SK-N-SH treated with all-trans-retinoic acid at 6 μM for 48 hours (cell line): ENCODE data around the gene NBAS.

Source experiments
- BACH2 ChIP-seq: fragments of 250-450 bp; sonication (Bioruptor Pico); IDR thresholded peaks from 2 replicates; pipeline ENCODE4 v1.9.0; 2021; ENCODE audit warnings: mild to moderate bottlenecking, borderline replicate concordance
- CREB5 ChIP-seq: fragments of 250-450 bp; sonication (Bioruptor Pico); IDR thresholded peaks from 2 replicates; pipeline ENCODE4 v1.5.1; 2020; ENCODE audit warnings: low read depth, mild to moderate bottlenecking, moderate library complexity
- CSDC2 ChIP-seq: fragments of 250-450 bp; sonication (Bioruptor Pico); IDR thresholded peaks from 2 replicates; pipeline ENCODE4 v1.5.0; 2020; ENCODE audit warnings: mild to moderate bottlenecking, moderate library complexity
- CSRNP3 ChIP-seq: fragments of 250-450 bp; sonication (Bioruptor Pico); IDR thresholded peaks from 2 replicates; pipeline ENCODE4 v1.5.1; 2021; ENCODE audit warnings: mild to moderate bottlenecking, moderate library complexity
- TSHZ2 ChIP-seq: fragments of 250-450 bp; sonication (Bioruptor Pico); IDR thresholded peaks from 2 replicates; pipeline ENCODE4 v1.5.0; 2020; ENCODE audit warnings: mild to moderate bottlenecking, moderate library complexity
- ZNF8 ChIP-seq: fragments of 450-650 bp; formaldehyde crosslinking; IDR thresholded peaks from 2 replicates; pipeline ENCODE4 v1.5.0; 2020; ENCODE audit warnings: mild to moderate bottlenecking, moderate library complexity

DNA sequence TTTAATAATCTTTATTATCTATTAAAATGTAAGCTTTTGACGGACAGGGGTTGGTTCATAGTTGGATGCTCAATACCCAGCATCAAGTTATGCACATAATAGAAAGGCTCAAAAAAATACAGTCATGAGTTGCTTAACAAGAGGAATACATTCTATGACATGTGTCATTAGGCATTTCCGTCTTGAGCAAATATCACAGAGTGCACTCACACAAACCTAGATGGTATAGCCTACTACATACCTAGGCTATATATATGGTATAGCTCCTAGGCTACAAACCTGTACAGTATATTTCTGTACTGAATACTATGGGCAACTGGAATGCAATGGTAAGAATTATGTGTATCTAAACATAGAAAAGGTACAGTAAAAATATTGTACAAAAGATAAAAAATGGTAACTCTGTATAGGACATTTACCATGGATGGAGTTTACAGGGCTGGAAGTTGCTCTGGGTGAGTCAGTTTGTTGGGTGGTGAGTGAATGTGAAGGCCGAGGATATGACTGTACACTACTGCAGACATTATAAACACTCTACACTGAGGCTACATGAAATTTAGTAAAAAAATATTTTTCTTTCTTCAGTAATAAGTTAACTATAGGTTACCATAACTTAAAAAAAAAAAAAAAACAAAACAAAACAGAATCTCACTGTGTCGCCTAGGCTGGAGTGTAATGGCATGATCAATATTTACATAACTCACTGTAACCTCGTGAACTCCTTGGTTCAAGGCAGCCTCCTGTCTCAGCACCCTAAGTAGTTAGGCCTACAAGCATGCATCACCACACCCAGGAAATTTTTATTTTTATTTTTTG is 201.2 kb downstream of the NBAS start:
- no peak for TF ChIP-seq CSRNP3 (CRISPR knock-in tag)
- TF ChIP-seq BACH2 (CRISPR knock-in tag), result no peak
- no peak for TF ChIP-seq CREB5 (CRISPR knock-in tag)
- TF ChIP-seq ZNF8 (CRISPR knock-in tag), result no peak
- TF ChIP-seq CSDC2 (CRISPR knock-in tag), result no peak
- TF ChIP-seq TSHZ2 (CRISPR knock-in tag), result no peak
